Measurements from ENCODE around the gene OR10A3. TPM values are rescaled to one million over a fixed set of nuclear protein-coding genes. Genes with fewer than 3 reads are reported as not detected.

The OR10A3 gene
- total and polyA plus RNA-seq, 2 experiments from 2014 or later: not detected

GRCh38 chr11:7900686-7901085, 40.8 kb downstream of the OR10A3 start:
- no peak for DNase-seq (ENCODE audit: low read depth in 1 of 2, low spot score in 1 of 2)
- Histone ChIP-seq H3K4me1 (ENCODE audit: low read depth) (no peaks in the 10 kb centered on the region), H3K36me3 (no peaks in the 10 kb centered on the region), H3K4me3 (no peak overlapping the region), H3K27me3 (no peaks in the 10 kb centered on the region), H3K27ac (no peak overlapping the region), H3K9me3 (ENCODE audit: low read depth) (no peaks in the 10 kb centered on the region)
- TF ChIP-seq CTCF (IDR thresholded peaks at IDR 0.05; ENCODE audit: low read depth, low read length): no peak

- Histone ChIP-seq H3K4me3 (no peak overlapping the region), H3K27ac (no peak overlapping the region), H3K4me1 (ENCODE audit: low read depth) (no peaks in the 10 kb centered on the region), H3K36me3 (no peaks in the 10 kb centered on the region), H3K27me3 (no peaks in the 10 kb centered on the region), H3K9me3 (ENCODE audit: low read depth) (no peaks in the 10 kb centered on the region)
- no peak for DNase-seq (ENCODE audit: low read depth in 1 of 2, low spot score in 1 of 2)
- no peak for TF ChIP-seq CTCF (IDR thresholded peaks at IDR 0.05; ENCODE audit: low read depth, low read length)
Observed at GRCh38 chr11:7899418-7899817, 42.1 kb downstream of the OR10A3 start.

- no peaks in the 10 kb centered on the region for H3K36me3 ChIP-seq
Observed at GRCh38 chr11:7898666-7899283, 42.7 kb downstream of the OR10A3 start.

GRCh38 chr11:7896009-7896785, 45.3 kb downstream of the OR10A3 start:
- Histone ChIP-seq H3K9me3 (ENCODE audit: low read depth) (no peaks in the 10 kb centered on the region), H3K27me3 (no peaks in the 10 kb centered on the region), H3K36me3 (no peaks in the 10 kb centered on the region), H3K4me1 (ENCODE audit: low read depth) (no peaks in the 10 kb centered on the region), H3K4me3 (no peak overlapping the region), H3K27ac (no peak overlapping the region)
- no peak for DNase-seq (ENCODE audit: low read depth in 1 of 2, low spot score in 1 of 2)
- TF ChIP-seq CTCF (IDR thresholded peaks at IDR 0.05; ENCODE audit: low read depth, low read length): no peak

More at GRCh38 chr11:7898666-7899283, 42.7 kb downstream of the OR10A3 start:
- Histone ChIP-seq H3K27me3 (no peaks in the 10 kb centered on the region), H3K4me3 (no peak overlapping the region), H3K4me1 (ENCODE audit: low read depth) (no peaks in the 10 kb centered on the region), H3K27ac (no peak overlapping the region), H3K9me3 (ENCODE audit: low read depth) (no peaks in the 10 kb centered on the region)
- no peak for DNase-seq (ENCODE audit: low read depth in 1 of 2, low spot score in 1 of 2)
- TF ChIP-seq CTCF (IDR thresholded peaks at IDR 0.05; ENCODE audit: low read depth, low read length): no peak

- H3K4me3 ChIP-seq: no peak overlapping the region
- H3K27me3 ChIP-seq: no peaks in the 10 kb centered on the region
- no peak overlapping the region for H3K27ac ChIP-seq
- no peak for TF ChIP-seq CTCF (IDR thresholded peaks at IDR 0.05; ENCODE audit: low read depth, low read length)
- no peaks in the 10 kb centered on the region for H3K36me3 ChIP-seq
- DNase-seq (ENCODE audit: low read depth in 1 of 2, low spot score in 1 of 2): no peak
- H3K4me1 ChIP-seq (ENCODE audit: low read depth): no peaks in the 10 kb centered on the region
- H3K9me3 ChIP-seq (ENCODE audit: low read depth): no peaks in the 10 kb centered on the region
Observed at GRCh38 chr11:7894251-7894650, 47.3 kb downstream of the OR10A3 start.
